DND-41 (cell line): ENCODE measurements around the gene SHOC2.

Source experiments
- ATAC-seq: fragments of 200-7000 bp; cut with Tn5 transposase; 3 replicates; pipeline ENCODE4 v1.9.1; 2021; ENCODE audit warnings: low read depth; ENCODE audit not compliant: insufficient read depth
- DNase-seq: peaks from one replicate; pipeline ENCODE4 v3.0.0-alpha.2; 2020
- H2AFZ ChIP-seq: 2 replicates; pipeline ENCODE4 v1.6.0; 2012; ENCODE audit warnings: low read depth, low read length
- H3K27ac ChIP-seq: 2 replicates; pipeline ENCODE4 v1.5.1; 2012; ENCODE audit warnings: low read length, inconsistent platforms
- H3K27me3 ChIP-seq: fragments of 200-600 bp; sonication (generic); 2 replicates; pipeline ENCODE4 v1.6.0; 2012; ENCODE audit warnings: low read length, mild to moderate bottlenecking, inconsistent platforms; ENCODE audit not compliant: insufficient read depth, poor library complexity
- H3K36me3 ChIP-seq: 2 replicates; pipeline ENCODE4 v1.5.1; 2012; ENCODE audit warnings: low read length, inconsistent platforms; ENCODE audit not compliant: insufficient read depth
- H3K4me1 ChIP-seq: 2 replicates; pipeline ENCODE4 v1.5.1; 2012; ENCODE audit warnings: mild to moderate bottlenecking, low read length; ENCODE audit not compliant: insufficient read depth
- H3K4me2 ChIP-seq: 2 replicates; pipeline ENCODE4 v1.6.0; 2012; ENCODE audit warnings: mild to moderate bottlenecking, moderate library complexity, low read length, inconsistent platforms; ENCODE audit not compliant: insufficient read depth
- H3K4me3 ChIP-seq, 2 experiments: fragments of 200-600 bp in 1 of 2; shearing (Covaris generic) in 1 of 2; 2 replicates each; pipeline ENCODE4 v1.5.1; 2012 to 2016; ENCODE audit warnings: inconsistent platforms in 2 of 2, low read length in 2 of 2, mild to moderate bottlenecking in 2 of 2, low read depth in 1 of 2, moderate library complexity in 1 of 2
- H3K79me2 ChIP-seq: 2 replicates; pipeline ENCODE4 v1.6.0; 2012; ENCODE audit warnings: low read length, inconsistent platforms; ENCODE audit not compliant: insufficient read depth
- H3K9ac ChIP-seq: 2 replicates; pipeline ENCODE4 v1.6.0; 2012; ENCODE audit warnings: low read depth, mild to moderate bottlenecking, inconsistent platforms, low read length, moderate library complexity
- H3K9me3 ChIP-seq: 2 replicates; pipeline ENCODE4 v1.5.1; 2012; ENCODE audit warnings: low read length, moderate library complexity, mild to moderate bottlenecking, inconsistent platforms; ENCODE audit not compliant: insufficient read depth, severe bottlenecking
- H4K20me1 ChIP-seq: 2 replicates; pipeline ENCODE4 v1.6.0; 2012; ENCODE audit warnings: low read length; ENCODE audit not compliant: insufficient read depth
- CTCF ChIP-seq: IDR thresholded peaks from 2 replicates; pipeline ENCODE4 v1.5.1; 2012; ENCODE audit warnings: borderline replicate concordance, low read length, moderate library complexity, mild to moderate bottlenecking; ENCODE audit not compliant: poor library complexity, severe bottlenecking; ENCODE audit errors: extremely low read depth
- EZH2 ChIP-seq: IDR thresholded peaks from 3 replicates; pipeline ENCODE4 v1.6.1; 2012; ENCODE audit warnings: borderline replicate concordance, low read depth, mild to moderate bottlenecking, moderate library complexity, low read length, inconsistent platforms; ENCODE audit not compliant: severe bottlenecking

The SHOC2 gene

GRCh38 chr10:111037858-111038257 lies 118.5 kb downstream of the SHOC2 start:
- no peaks in the 10 kb centered on the region for H3K79me2 ChIP-seq
- DNase-seq (no peak), ATAC-seq (no peak)
- no peak overlapping the region for H2AFZ ChIP-seq
- H3K9ac ChIP-seq, result no peak overlapping the region
- no peaks in the 10 kb centered on the region for H3K27me3 ChIP-seq
- H3K4me3 ChIP-seq, result no peak overlapping the region
- H3K36me3 ChIP-seq, result no peaks in the 10 kb centered on the region
- peak; percentile 14 for TF ChIP-seq CTCF
- TF ChIP-seq EZH2, result no peak
- H4K20me1 ChIP-seq, result no peaks in the 10 kb centered on the region
- H3K9me3 ChIP-seq, result peaks cover 12% of the 10 kb centered on the region
- no peaks in the 10 kb centered on the region for H3K4me1 ChIP-seq
- no peak overlapping the region for H3K4me2 ChIP-seq
- H3K27ac ChIP-seq, result no peak overlapping the region

GRCh38 chr10:111039522-111039921 lies 120.1 kb downstream of the SHOC2 start:
- H4K20me1 ChIP-seq, result no peaks in the 10 kb centered on the region
- H3K9me3 ChIP-seq, result peaks cover 15% of the 10 kb centered on the region
- H2AFZ ChIP-seq, result no peak overlapping the region
- no peak overlapping the region for H3K4me2 ChIP-seq
- no peak overlapping the region for H3K9ac ChIP-seq
- H3K79me2 ChIP-seq, result no peaks in the 10 kb centered on the region
- DNase-seq, result no peak
- H3K27me3 ChIP-seq, result no peaks in the 10 kb centered on the region
- no peak overlapping the region for H3K4me3 ChIP-seq
- no peak overlapping the region for H3K27ac ChIP-seq
- H3K4me1 ChIP-seq, result no peaks in the 10 kb centered on the region
- TF ChIP-seq CTCF (no peak), EZH2 (no peak)
- ATAC-seq, result no peak
- no peaks in the 10 kb centered on the region for H3K36me3 ChIP-seq

- Histone ChIP-seq H3K4me1 (no peaks in the 10 kb centered on the region), H3K9me3 (peaks cover 2% of the 10 kb centered on the region), H4K20me1 (no peaks in the 10 kb centered on the region), H3K27me3 (no peaks in the 10 kb centered on the region), H3K9ac (no peak overlapping the region), H3K79me2 (no peaks in the 10 kb centered on the region), H3K4me2 (no peak overlapping the region), H3K27ac (no peak overlapping the region), H3K4me3 (no peak overlapping the region), H3K36me3 (no peaks in the 10 kb centered on the region), H2AFZ (no peak overlapping the region)
- TF ChIP-seq CTCF, result no peak
- ATAC-seq (no peak), DNase-seq (no peak)
These were observed 137.6 kb downstream of the SHOC2 start for GRCh38 chr10:111057006-111057405.
